ENCODE data around the gene NADSYN1. TPM values are rescaled to one million over a fixed set of nuclear protein-coding genes. Genes with fewer than 3 reads are reported as not detected.

NADSYN1 gene
- total RNA-seq, 1 experiment from 2014 or later = 45.1 TPM

GRCh38 chr11:71498091-71498490, 45.1 kb downstream of the NADSYN1 start:
- TF ChIP-seq SMAD3 (CRISPR knock-in tag; IDR thresholded peaks at IDR 0.05; ENCODE audit: borderline replicate concordance) = no peak
- no peak for TF ChIP-seq AR (CRISPR knock-in tag; IDR thresholded peaks at IDR 0.05)
- TF ChIP-seq JUN (CRISPR knock-in tag; IDR thresholded peaks at IDR 0.05) = no peak
- TF ChIP-seq FOXJ3 (CRISPR knock-in tag; IDR thresholded peaks at IDR 0.05; ENCODE audit: borderline replicate concordance) = no peak
- TF ChIP-seq E2F1 (CRISPR knock-in tag; IDR thresholded peaks at IDR 0.05) = no peak
- TF ChIP-seq SOX15 (CRISPR knock-in tag; IDR thresholded peaks at IDR 0.05) = no peak
- no peak for TF ChIP-seq NR1H2 (CRISPR knock-in tag; IDR thresholded peaks at IDR 0.05)
- TF ChIP-seq SP1 (CRISPR knock-in tag; conservative IDR thresholded peaks at IDR 0.05) = no peak
- no peak for TF ChIP-seq PRDM15 (CRISPR knock-in tag; IDR thresholded peaks at IDR 0.05)
- TF ChIP-seq ZNF671 (CRISPR knock-in tag; IDR thresholded peaks at IDR 0.05) = no peak
- TF ChIP-seq CREB1 (CRISPR knock-in tag; IDR thresholded peaks at IDR 0.05) = no peak
- TF ChIP-seq HMGA2 (CRISPR knock-in tag; IDR thresholded peaks at IDR 0.05) = no peak
- TF ChIP-seq ZNF281 (CRISPR knock-in tag; IDR thresholded peaks at IDR 0.05) = no peak
- no peak for TF ChIP-seq USF1 (CRISPR knock-in tag; IDR thresholded peaks at IDR 0.05)
- Mint-ChIP-seq H3K4me1 (no peaks in the 10 kb centered on the region), H3K27me3 (ENCODE audit: low read depth) (no peaks in the 10 kb centered on the region), H3K27ac (no peak overlapping the region), H3K4me3 (no peak overlapping the region), H3K36me3 (peaks cover 44% of the 10 kb centered on the region), H3K9me3 (no peaks in the 10 kb centered on the region)
- ATAC-seq = no peak
- ChIA-PET CTCF (no interaction called here), POLR2A (no interaction called here)
- DNase-seq (ENCODE audit: low spot score) = no peak

GRCh38 chr11:71499125-71499524, 46.1 kb downstream of the NADSYN1 start:
- H3K27ac Mint-ChIP-seq = no peak overlapping the region
- H3K36me3 Mint-ChIP-seq = peaks cover 44% of the 10 kb centered on the region
- no peak overlapping the region for H3K4me3 Mint-ChIP-seq
- H3K4me1 Mint-ChIP-seq = peaks cover 2% of the 10 kb centered on the region; the same call in 1 of the 2 replicates
- no peak for DNase-seq (ENCODE audit: low spot score)
- ChIA-PET CTCF (no interaction called here), POLR2A (no interaction called here)
- ATAC-seq = no peak
- no peaks in the 10 kb centered on the region for H3K9me3 Mint-ChIP-seq
- H3K27me3 Mint-ChIP-seq (ENCODE audit: low read depth) = no peaks in the 10 kb centered on the region
- TF ChIP-seq IRF1 (CRISPR knock-in tag; IDR thresholded peaks at IDR 0.05) (no peak), RELA (CRISPR knock-in tag; IDR thresholded peaks at IDR 0.05; ENCODE audit: borderline replicate concordance) (no peak), CDX4 (CRISPR knock-in tag; IDR thresholded peaks at IDR 0.05; ENCODE audit: borderline replicate concordance) (no peak), OVOL2 (CRISPR knock-in tag; IDR thresholded peaks at IDR 0.05; ENCODE audit: borderline replicate concordance) (no peak), GRHL2 (CRISPR knock-in tag; IDR thresholded peaks at IDR 0.05; ENCODE audit: insufficient replicate concordance, severe bottlenecking) (no peak), TEAD4 (CRISPR knock-in tag; IDR thresholded peaks at IDR 0.05) (no peak), PREB (CRISPR knock-in tag; IDR thresholded peaks at IDR 0.05; ENCODE audit: borderline replicate concordance) (no peak)

All from WTC11 (cell line).